ENCODE results near the gene COG8.

COG8 gene

GRCh38 chr16:69330286-69331109 is 8.9 kb downstream of the COG8 start, which contains the start of gene PDF:
PDF (minus strand) TSS chr16:69330588; CDS start chr16:69330570, 18 bp downstream.
- WGBS (ENCODE audit: insufficient coverage): 0% methylated on average over 72 of the region's 93 CpGs
- peak within 1 kb of the TSS; percentile 33 to 83 for H3K27ac ChIP-seq (ENCODE audit: insufficient read depth in 1 of 2, low read depth in 1 of 2, low read length in 2 of 2, poor library complexity in 1 of 2, severe bottlenecking in 2 of 2)
- POLR2A ChIA-PET: interaction anchor here (0.6 to 1.7 kb wide), 3 partner anchors 8 to 322 kb away, joined by 3 to 6 read pairs (median 3); partner anchors contain the start of genes COG8 and NIP7
- peaks cover 25 to 68% (median 47%) of the 10 kb centered on the region in 4 experiments for H3K36me3 ChIP-seq (ENCODE audit: control insufficient read depth in 4 of 4, insufficient read depth in 4 of 4, low read length in 3 of 4)
- CTCF ChIA-PET: interaction anchor here (1.2 to 7.8 kb wide), 3 partner anchors 10 to 17 kb away, joined by 3 to 28 read pairs (median 5); partner anchors contain the start of gene VPS4A
- DNase-seq: peak; percentile 75 to 85 (median 77)
- H3K4me1 ChIP-seq (ENCODE audit: control extremely low read depth in 1 of 4, control insufficient read depth in 4 of 4, insufficient read depth in 4 of 4, low read length in 3 of 4): peaks cover 0 to 48% (median 30%) of the 10 kb centered on the region in 4 experiments
- no peaks in the 10 kb centered on the region for H3K27me3 ChIP-seq (replicated peaks in 2 of 5; ENCODE audit: control insufficient read depth in 4 of 5, insufficient read depth in 5 of 5, low read length in 4 of 5)
- peak within 1 kb of the TSS; percentile 71 to 87 (median 81) for H3K4me3 ChIP-seq (ENCODE audit: control insufficient read depth in 1 of 7, extremely low read depth in 1 of 7, insufficient read depth in 4 of 7, low read depth in 2 of 7, low read length in 6 of 7)
- no peaks in the 10 kb centered on the region for H3K9me3 ChIP-seq (ENCODE audit: control extremely low read depth in 1 of 5, control insufficient read depth in 4 of 5, insufficient read depth in 2 of 5, low read depth in 1 of 5, low read length in 4 of 5)

- Histone ChIP-seq H3K9me3 (ENCODE audit: control extremely low read depth in 1 of 5, control insufficient read depth in 4 of 5, insufficient read depth in 2 of 5, low read depth in 1 of 5, low read length in 4 of 5) (no peaks in the 10 kb centered on the region), H3K4me3 (ENCODE audit: control insufficient read depth in 1 of 7, extremely low read depth in 1 of 7, insufficient read depth in 4 of 7, low read depth in 2 of 7, low read length in 6 of 7) (peak overlapping the region; percentile 71 to 87 (median 81)), H3K27me3 (replicated peaks in 2 of 5; ENCODE audit: control insufficient read depth in 4 of 5, insufficient read depth in 5 of 5, low read length in 4 of 5) (no peaks in the 10 kb centered on the region), H3K27ac (ENCODE audit: insufficient read depth in 1 of 2, low read depth in 1 of 2, low read length in 2 of 2, poor library complexity in 1 of 2, severe bottlenecking in 2 of 2) (peak overlapping the region in 1 of 2 experiments; percentile 83), H3K4me1 (ENCODE audit: control extremely low read depth in 1 of 4, control insufficient read depth in 4 of 4, insufficient read depth in 4 of 4, low read length in 3 of 4) (peaks cover 0 to 48% (median 30%) of the 10 kb centered on the region in 4 experiments), H3K36me3 (ENCODE audit: control insufficient read depth in 4 of 4, insufficient read depth in 4 of 4, low read length in 3 of 4) (peaks cover 19 to 65% (median 43%) of the 10 kb centered on the region in 4 experiments)
- DNase-seq: no peak
- 10% methylated on average over 75 of the region's 77 CpGs for WGBS (ENCODE audit: insufficient coverage)
- POLR2A ChIA-PET: interaction anchor here (0.6 to 1.7 kb wide), 3 partner anchors 9 to 323 kb away, joined by 3 to 6 read pairs (median 3); partner anchors contain the start of genes COG8 and NIP7
- CTCF ChIA-PET: interaction anchor here (1.2 to 7.8 kb wide), 5 partner anchors 8 to 16 kb away, joined by 3 to 28 read pairs (median 6); partner anchors contain the start of gene VPS4A
Observed at GRCh38 chr16:69329369-69330285, 9.7 kb downstream of the COG8 start.

GRCh38 chr16:69328854-69329316 is 10.5 kb downstream of the COG8 start:
- H3K27ac ChIP-seq (ENCODE audit: insufficient read depth in 1 of 2, low read depth in 1 of 2, low read length in 2 of 2, poor library complexity in 1 of 2, severe bottlenecking in 2 of 2): peak overlapping the region in 1 of 2 experiments; percentile 27
- peaks cover 0 to 48% (median 30%) of the 10 kb centered on the region in 4 experiments for H3K4me1 ChIP-seq (ENCODE audit: control extremely low read depth in 1 of 4, control insufficient read depth in 4 of 4, insufficient read depth in 4 of 4, low read length in 3 of 4)
- WGBS (ENCODE audit: insufficient coverage): 99% methylated on average over 8 of the region's 10 CpGs
- H3K36me3 ChIP-seq (ENCODE audit: control insufficient read depth in 4 of 4, insufficient read depth in 4 of 4, low read length in 3 of 4): peaks cover 14 to 65% (median 45%) of the 10 kb centered on the region in 4 experiments
- no peaks in the 10 kb centered on the region for H3K27me3 ChIP-seq (replicated peaks in 2 of 5; ENCODE audit: control insufficient read depth in 4 of 5, insufficient read depth in 5 of 5, low read length in 4 of 5)
- peak overlapping the region in 2 of 7 experiments; percentile 86 to 87 for H3K4me3 ChIP-seq (ENCODE audit: control insufficient read depth in 1 of 7, extremely low read depth in 1 of 7, insufficient read depth in 4 of 7, low read depth in 2 of 7, low read length in 6 of 7)
- ChIA-PET POLR2A (no interaction called here), CTCF (interaction anchor here (1.2 to 7.8 kb wide), 5 partner anchors 9 to 15 kb away, joined by 3 to 28 read pairs (median 6); partner anchors contain the start of gene VPS4A)
- DNase-seq: no peak
- no peaks in the 10 kb centered on the region for H3K9me3 ChIP-seq (ENCODE audit: control extremely low read depth in 1 of 5, control insufficient read depth in 4 of 5, insufficient read depth in 2 of 5, low read depth in 1 of 5, low read length in 4 of 5)

DNA sequence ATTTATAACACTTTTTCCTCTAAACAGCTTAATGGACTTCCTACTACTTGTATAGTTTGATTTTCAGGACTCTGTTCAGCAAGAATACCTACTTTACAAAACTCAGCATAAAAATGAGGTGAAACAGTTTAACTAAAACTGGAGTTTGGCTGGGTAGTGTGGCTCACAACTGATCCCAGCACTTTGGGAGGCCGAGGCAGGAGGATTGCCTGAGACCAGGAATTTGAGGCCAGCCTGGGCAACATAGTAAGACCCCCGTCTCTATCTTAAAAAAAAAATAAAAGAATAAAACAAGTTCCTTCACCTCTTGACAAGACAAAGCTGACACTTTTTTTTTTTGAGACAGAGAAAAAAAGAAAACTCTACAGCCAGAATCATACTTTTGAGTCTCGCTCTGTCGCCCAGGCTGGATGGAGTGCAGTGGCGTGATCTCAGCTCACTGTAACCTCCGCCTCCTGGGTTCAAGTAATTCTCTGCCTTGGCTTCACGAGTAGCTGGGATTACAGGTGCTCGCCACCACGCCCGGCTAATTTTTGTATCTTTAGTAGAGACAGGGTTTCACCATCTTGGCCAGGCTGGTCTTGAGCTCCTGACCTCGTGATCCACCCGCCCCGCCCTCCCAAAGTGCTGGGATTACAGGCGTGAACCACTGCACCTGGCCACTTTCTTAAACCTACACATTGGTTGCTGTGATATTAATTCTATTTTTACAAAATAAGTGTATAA is 11.6 kb downstream of the COG8 start:
- H3K4me3 ChIP-seq (ENCODE audit: control insufficient read depth in 1 of 7, extremely low read depth in 1 of 7, insufficient read depth in 4 of 7, low read depth in 2 of 7, low read length in 6 of 7): no peak overlapping the region
- no peak for DNase-seq
- 95% methylated on average over 9 of the region's 14 CpGs for WGBS (ENCODE audit: insufficient coverage)
- no peaks in the 10 kb centered on the region for H3K27me3 ChIP-seq (replicated peaks in 2 of 5; ENCODE audit: control insufficient read depth in 4 of 5, insufficient read depth in 5 of 5, low read length in 4 of 5)
- peaks cover 9 to 62% (median 47%) of the 10 kb centered on the region in 4 experiments for H3K36me3 ChIP-seq (ENCODE audit: control insufficient read depth in 4 of 4, insufficient read depth in 4 of 4, low read length in 3 of 4)
- H3K4me1 ChIP-seq (ENCODE audit: control extremely low read depth in 1 of 4, control insufficient read depth in 4 of 4, insufficient read depth in 4 of 4, low read length in 3 of 4): peaks cover 0 to 48% (median 30%) of the 10 kb centered on the region in 4 experiments
- POLR2A ChIA-PET: no interaction called here
- no peaks in the 10 kb centered on the region for H3K9me3 ChIP-seq (ENCODE audit: control extremely low read depth in 1 of 5, control insufficient read depth in 4 of 5, insufficient read depth in 2 of 5, low read depth in 1 of 5, low read length in 4 of 5)
- peak overlapping the region in 1 of 2 experiments; percentile 49 for H3K27ac ChIP-seq (ENCODE audit: insufficient read depth in 1 of 2, low read depth in 1 of 2, low read length in 2 of 2, poor library complexity in 1 of 2, severe bottlenecking in 2 of 2)
- CTCF ChIA-PET: interaction anchor here (1.7 to 7.8 kb wide), 3 partner anchors 9 to 14 kb away, joined by 6 to 28 read pairs (median 9); partner anchors contain the start of gene VPS4A

DNA sequence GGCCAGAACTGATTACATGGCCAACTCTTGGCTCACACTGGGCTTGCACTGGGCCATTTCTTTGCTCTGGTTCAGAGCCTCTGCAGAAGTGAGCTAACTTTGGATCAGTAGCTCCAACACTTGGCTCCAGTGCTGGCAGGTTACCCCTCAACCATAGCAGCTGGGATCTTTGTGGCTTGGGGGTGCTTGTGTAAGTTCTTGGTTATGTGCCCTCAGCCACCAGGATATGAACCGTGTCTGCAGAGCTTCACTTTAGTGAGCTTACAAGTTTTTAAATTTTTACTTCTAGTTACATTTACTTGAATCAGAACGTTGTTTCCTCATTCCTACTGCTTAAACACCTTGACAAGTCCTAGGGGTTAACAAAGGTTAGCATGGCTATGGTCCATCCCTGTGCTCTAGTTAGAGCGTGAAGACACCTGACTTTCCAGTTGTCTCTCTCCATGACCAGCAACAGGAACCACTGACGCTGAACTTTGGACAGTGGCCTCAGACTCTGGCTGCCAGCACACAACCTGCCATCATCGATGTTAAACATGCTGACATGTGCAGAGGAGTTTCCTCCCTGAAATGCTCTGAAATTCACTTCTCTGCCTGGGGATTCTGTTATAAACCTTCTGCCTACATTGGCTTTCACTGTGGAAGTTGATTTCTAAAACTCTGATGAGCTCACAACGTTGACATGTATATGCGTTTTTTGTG is 13.0 kb downstream of the COG8 start:
- Histone ChIP-seq H3K27ac (ENCODE audit: insufficient read depth in 1 of 2, low read depth in 1 of 2, low read length in 2 of 2, poor library complexity in 1 of 2, severe bottlenecking in 2 of 2) (no peak overlapping the region), H3K4me1 (ENCODE audit: control extremely low read depth in 1 of 4, control insufficient read depth in 4 of 4, insufficient read depth in 4 of 4, low read length in 3 of 4) (peaks cover 0 to 48% (median 30%) of the 10 kb centered on the region in 4 experiments), H3K36me3 (ENCODE audit: control insufficient read depth in 4 of 4, insufficient read depth in 4 of 4, low read length in 3 of 4) (peaks cover 13 to 68% (median 53%) of the 10 kb centered on the region in 4 experiments), H3K4me3 (ENCODE audit: control insufficient read depth in 1 of 7, extremely low read depth in 1 of 7, insufficient read depth in 4 of 7, low read depth in 2 of 7, low read length in 6 of 7) (no peak overlapping the region), H3K9me3 (ENCODE audit: control extremely low read depth in 1 of 5, control insufficient read depth in 4 of 5, insufficient read depth in 2 of 5, low read depth in 1 of 5, low read length in 4 of 5) (no peaks in the 10 kb centered on the region), H3K27me3 (replicated peaks in 2 of 5; ENCODE audit: control insufficient read depth in 4 of 5, insufficient read depth in 5 of 5, low read length in 4 of 5) (no peaks in the 10 kb centered on the region)
- DNase-seq: no peak
- ChIA-PET POLR2A (no interaction called here), CTCF (interaction anchor here (0.8 to 7.8 kb wide), 4 partner anchors 9 to 175 kb away, joined by 3 to 28 read pairs (median 3); partner anchors contain the start of gene VPS4A)
- WGBS (ENCODE audit: insufficient coverage): 91% methylated on average over 6 of the region's 7 CpGs

All from common myeloid progenitor, CD34-positive (primary cell).